Kidney capillary endothelial cell (primary cell): ENCODE measurements around the gene KLHL18.
"Not testable (repeated sequence)": the region's sequence is repeated elsewhere in the genome, so short reads cannot be mapped to it uniquely, and the experiment has no call there.

Source experiments
- DNase-seq: peaks from one replicate; pipeline ENCODE4 v3.0.0-alpha.2; 2018; ENCODE audit warnings: low spot score

Gene KLHL18

DNA sequence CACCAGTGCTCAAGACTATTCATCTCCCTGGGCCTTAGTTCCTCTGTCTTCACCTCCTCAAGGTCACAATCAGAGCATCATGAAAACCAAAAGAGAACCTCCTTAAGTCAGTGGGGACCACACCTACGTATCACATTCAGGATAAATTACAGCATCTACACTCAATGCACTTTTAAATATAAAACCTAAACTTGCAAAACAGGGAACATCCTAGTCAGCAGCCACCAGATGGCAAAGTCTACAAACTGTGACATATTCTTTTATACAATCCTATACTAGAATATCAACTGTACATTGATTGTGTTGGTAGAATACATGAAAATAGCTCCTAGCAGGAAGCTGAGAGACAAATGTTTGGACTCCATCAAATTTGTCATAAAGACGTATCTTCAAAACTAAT, 8.1 kb upstream of the KLHL18 start:
- no peak for DNase-seq

DNA sequence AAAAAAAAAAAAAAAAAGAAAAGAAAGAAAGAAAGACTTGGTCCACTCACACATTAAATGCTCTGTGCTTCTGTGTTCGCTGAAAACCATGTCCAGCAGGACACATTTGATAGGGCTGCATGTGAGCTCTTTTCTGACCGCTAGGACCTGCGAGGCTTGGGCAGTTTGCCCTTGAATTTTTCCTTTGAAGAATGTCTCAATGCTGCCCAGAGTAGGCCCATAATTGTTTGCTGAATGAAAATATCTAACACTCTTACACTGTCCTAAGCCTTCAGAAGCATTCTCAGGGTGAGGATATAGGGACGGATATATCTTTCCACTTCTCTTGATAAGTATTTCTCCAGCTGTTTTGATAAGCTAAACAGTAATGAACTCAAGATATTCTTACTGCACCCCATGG, 6.2 kb upstream of the KLHL18 start:
- DNase-seq, result no peak

DNA sequence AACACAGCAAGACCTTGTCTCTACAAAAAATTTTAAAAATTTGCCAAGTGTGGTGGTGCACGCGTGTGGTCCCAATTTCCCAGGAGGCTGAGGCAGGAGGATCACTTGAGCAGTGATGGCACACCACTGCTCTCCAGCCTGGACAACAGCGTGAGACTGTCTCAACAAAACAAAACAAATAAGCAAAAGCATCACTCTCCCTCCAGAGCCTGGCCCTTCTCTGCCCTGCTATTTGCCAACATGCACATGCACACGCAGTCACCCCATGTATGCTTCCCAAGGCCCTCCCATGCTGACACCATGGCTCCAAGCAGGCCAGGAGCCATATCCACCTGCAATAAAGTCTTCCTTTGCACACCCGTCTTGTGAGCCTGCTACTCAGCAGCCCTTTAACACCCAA, 2.2 kb upstream of the KLHL18 start:
- no peak for DNase-seq

DNA sequence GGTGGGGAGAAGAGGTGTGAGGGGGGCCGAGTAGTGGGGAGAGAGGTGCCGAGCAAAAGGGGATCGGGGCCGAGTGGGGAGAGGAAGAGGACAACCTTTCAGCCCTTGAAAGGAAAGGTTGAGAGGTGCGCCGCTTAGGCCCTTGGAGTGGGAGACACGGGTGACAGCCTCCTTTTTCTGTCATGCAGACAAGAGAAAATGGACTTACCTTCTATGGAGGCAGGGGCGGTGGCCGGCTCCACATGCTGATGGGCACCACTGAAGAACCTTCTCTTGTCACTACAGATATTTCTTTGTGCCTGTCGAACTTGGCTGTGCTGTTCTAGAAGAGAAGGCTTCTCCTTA, 421 bp downstream of the KLHL18 start:
- DNase-seq, result no peak

DNA sequence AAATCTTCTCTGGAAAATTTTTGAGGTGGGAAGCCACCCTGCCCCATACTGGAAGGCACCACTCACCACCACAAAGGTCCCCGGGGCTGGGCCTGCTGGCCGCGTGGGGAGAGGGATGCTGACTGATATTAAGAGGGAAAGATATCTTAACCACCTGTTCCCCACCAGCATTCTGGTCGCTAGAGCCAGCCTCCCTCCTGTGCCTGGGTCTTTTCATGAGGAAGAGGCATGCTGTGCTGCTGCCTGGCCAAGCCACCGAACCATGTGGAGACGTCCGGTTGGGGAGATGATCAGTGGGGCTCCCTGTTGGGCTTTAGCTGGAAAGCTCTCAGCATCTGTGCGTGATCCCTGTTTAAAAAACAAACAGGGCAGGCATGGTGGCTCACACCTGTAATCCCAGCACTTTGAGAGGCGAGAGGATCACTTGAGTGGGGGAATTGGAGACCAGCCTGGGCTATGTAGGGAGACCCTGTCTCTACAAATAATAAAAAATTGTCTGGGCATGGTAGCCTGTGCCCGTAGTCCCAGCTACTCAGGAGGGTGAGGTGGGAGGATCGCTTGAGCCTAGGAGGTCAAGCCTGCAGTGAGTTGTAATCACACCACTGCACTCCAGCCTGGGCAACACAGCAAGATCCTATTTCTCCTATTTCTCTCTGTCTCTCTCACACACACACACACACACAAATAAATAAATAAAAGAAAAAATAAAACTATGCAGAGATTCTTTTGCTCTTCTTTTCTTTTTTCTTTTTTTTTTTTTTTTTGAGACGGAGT, 1.0 kb downstream of the KLHL18 start:
- peak; percentile 13 for DNase-seq

DNA sequence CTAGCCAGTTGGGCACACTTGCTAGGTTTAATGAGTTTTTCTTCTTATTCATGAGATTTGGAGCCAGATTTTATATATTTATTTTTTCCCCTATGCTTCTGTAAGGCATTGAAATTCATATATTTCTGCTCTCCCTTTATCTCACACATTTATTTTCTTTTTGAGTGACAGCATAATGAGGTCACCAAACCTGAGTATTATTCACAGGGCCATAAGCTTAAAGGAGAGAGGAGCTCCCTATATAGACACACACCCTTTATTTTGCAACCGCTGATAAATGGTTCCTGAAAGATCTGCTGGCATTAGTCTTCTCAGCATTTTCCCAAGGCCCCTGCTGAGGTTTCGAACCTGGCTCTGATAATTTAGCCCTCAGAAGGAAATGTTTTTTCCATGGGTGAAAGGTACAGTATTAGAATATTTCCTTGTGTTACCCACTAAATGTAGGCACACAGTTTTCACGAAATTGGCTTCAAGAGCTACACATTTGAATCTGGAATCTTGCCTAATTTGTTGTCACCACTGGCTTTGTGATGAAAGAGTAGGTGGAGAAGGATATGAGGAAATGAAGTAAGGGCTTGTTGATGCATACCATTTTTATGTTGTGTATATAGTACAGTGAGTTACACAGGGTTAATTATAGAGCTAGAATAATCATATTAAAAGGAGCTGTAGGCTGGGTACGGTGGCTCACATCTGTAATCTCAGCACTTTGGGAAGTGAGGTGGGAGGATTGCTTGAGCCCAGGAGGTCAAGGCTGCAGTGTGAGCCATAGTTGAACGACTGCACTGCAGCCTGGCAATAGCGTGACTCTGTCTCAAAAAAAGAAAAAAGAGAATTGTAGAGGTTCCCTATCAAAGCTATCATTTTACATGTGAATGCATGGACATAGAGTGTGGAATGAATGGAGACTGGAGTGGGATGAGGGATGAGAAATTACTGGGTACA, 6.5 kb downstream of the KLHL18 start:
- DNase-seq, result no peak

DNA sequence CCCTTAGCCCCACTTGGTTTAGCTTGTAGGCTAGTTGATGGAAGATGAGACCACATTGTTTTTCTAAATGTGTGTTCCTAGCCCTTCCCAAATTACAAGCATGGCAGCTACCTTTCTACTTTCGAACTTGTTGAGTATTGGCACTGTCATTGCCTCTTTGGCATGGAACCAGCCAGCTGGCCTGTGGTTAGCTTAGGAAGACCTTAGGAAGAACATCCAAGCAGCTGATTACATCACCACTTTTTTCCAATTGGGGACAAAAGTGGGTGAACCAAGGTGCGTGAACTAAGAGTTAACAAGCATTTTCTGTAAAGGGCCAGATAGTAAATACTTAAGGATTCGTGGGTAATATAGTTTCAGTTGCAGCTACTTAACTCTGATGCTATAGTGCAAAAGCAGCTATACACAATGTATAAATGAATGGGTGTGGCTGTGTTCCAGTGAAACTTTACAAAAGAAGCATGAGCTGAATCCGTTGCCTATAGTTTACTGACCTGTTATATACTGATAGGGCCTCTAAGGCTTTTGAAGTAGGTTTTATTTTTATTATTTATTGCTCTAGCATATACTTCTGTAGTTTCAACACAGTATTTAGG, 8.5 kb downstream of the KLHL18 start:
- no peak for DNase-seq

DNA sequence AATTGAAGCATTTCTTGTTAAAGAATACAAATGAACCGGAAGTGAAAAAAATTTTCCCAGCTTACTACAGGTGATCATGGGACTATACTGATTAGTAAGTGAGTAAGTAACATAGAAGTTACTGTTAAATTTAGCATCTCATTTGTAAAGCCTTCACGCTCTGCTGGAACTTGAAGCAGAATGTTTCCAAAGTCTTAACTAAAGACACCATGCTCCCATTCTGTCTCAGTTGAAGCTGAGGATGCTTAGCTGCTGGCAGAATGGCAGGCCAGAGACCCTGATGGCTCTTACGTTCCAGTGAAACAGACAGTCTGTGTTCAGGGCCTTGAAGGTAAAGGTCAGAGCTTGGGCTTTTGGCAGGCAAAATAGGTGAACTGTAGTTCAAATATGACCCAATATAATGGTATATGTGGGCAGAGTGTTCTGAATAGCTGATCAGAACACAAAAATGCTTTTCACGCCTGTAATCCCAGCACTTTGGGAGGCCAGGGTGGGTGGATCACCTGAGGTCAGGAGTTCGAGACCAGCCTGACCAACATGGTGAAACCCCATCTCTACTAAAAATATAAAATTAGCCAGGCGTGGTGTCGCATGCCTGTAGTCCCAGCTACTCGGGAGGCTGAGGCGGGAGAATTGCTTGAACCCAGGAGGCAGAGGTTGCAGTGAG, 9.1 kb downstream of the KLHL18 start:
- DNase-seq, result not testable (repeated sequence)

DNA sequence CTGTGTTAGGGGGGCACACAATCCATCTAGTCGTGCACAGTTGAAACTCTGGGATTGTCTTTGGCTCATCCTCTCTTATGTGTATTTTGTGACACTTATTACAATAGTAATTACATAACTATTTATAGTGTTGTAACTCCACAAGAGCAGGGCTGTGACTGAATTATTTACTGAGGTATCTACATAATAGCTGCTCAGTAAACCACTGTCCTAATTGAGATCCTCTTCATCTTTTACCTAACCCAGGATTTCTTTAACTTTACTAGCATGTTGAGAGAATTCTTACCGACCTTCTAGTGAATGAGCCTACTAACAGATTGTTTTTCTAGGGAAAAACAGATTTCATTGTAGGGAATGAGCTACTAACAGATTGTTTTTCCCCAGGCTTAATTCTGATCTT, 11.1 kb downstream of the KLHL18 start:
- DNase-seq, result no peak

DNA sequence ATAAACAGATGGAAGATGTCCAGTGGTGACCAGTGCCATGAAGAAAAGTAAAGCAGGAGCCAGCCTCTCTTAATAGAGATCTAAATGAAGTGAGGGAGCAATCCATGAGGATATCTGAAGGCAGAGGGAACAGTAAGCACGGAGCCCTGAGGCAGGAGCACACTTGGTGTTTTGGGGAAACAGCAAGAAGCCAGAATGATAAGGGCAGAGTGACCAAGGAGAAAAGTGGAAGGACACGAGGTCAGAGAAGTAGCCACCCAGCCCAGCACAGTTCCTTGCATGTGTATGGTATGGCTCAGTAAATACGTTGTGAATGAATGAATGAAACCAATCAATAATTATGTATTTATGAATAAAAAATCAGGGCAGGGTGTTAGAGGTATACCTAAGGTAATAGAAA, 11.6 kb downstream of the KLHL18 start:
- DNase-seq, result no peak

DNA sequence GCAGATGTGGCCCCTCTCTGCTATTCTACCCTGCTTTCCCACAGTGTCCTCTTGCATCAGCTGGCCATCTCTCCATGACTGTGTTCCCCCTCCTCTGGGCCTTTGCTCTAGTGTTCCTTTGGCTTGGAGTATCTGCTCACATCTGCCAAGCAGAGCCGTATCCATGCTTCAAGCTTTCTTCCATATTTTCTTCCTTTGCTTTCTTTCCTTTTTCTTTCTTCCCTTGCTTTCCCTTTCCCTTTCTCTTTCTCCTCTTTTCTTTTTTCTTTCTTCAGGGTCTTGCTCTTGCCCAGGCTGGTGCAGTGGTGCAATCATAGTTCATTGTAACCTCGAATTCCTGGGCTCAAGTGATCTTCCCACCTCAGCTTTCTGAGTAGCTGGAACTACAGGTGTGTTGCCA, 12.6 kb downstream of the KLHL18 start:
- DNase-seq, result no peak

DNA sequence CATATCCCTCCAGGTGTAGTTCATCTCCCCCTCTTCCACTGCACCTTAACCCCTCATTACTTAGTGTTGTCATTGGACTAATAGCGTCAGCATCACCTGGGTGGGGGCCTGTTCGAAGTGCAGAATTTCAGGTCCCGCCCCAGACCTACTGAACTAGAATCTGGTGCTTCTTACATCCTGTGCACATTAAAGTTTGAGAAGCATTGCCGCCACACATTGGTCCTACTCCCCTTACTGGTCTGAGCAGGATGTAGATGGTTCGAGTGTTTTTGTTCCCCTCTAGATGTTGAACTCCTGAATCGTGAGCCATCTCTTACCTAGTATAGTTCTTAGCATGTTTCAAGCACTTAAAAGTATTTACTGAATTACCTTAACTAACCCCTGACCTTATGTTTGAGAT, 13.2 kb downstream of the KLHL18 start:
- DNase-seq, result no peak

DNA sequence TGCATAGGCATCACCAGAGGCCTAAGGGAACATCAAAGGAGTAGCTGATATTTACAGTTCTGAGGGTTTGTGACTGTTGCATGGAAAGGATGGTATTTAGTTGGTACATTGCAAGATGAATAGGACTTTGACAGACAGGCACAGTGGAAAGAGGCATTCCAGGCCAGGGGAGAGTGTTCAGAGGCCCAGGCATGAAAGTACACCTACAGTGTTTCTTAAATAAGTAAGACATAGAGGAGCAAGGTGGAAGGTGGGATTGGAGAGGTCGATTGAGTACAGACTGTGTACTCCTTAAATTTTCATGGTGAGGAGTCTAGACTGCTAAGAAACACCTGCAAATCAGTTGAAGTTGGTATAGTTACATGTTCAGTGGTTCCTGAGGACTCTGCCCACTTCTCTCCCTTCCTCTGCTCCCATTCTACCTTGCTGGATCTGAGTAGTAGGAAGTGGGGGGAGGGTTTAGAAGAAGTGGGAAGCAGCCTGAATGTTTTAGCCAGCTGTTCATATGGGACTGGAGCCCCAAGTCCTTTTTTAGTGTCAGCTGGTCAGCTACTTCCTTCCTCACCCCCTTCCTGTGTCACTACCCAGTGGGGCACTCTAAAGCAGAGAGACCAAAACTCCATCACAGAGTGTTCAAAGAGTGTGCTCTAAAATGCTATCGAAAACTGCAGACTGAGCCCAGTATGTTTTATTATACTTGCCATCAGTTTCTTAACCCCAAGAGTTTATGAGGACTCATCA, 14.0 kb downstream of the KLHL18 start:
- DNase-seq, result no peak

DNA sequence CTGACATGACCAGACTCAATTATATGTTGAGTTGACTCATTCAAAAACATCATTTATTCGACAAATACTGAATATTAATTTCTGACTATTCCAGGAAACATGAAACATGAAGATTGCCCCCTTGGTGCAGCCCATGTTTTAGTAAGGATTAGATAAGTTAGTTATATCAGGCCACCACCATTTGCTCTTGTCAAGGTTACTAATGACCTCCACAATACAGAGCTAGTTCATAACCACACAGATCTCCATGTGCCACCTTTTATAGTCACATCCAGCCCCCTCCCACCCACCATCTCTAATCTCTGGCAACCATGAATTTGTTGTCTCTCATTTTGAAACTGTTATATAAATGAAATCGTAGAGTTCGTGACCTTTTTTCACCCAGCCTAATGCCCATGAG, 15.7 kb downstream of the KLHL18 start:
- DNase-seq, result no peak

DNA sequence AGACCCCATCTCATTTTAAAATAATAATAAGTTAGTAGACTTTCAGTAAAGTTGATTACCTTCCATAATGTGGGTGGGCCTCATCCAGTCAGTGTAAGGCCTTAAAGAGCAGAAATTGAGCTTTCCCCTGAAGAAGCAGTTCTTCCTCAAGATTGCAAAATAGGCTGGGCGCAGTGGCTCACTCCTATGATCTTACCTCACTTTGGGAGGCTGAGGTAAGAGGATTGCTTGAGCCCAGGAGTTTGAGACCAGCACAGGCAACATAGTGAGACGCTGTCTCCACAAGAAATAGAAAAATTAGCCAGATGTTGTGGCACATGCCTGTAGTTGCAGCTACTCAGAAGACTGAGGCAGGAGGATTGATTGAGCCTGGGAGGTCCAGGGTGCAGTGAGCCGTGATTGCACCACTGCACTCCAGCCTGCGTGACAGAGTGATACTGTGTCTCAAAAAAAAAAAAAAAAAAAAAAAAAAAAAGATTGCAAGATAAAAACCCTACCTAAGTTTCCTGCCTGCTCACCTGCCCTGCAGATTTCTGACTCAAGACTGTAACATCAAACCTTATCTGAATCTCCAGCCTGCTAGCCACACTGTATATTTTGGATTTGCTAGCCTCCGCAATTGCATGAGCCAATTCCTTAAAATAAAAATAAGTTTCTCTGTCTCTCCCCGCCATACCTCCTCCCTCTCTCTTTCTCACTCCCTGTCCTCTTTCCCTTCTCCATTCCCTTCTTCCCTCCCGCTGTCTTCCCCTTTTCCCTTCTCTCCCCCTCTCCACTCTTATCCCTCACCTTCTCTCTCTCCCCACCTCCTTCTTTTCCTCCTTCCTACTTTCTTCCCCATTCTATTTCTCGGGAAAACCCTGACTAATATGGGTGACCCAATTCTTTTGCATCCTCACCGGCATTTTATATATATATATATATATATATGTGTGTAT, 16.9 kb downstream of the KLHL18 start:
- no peak for DNase-seq

DNA sequence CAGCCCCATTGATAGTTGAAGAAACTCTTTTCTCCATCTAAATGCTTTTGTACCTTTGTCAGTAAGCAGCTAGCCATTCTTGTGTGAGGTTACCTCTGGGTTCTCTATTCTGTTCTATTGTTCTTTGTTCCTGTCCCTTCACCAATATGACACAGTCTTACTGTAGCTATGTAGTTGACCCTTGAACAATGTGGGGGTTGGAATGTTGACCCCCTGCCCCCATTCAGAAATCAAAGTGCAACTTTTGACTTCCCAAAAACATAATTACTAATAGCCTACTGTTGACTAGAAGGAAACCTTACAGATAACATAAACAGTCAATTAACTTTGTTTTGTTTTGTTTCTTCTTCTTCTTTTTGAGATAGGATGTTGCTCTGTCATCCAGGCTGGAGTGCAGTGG, 18.7 kb downstream of the KLHL18 start:
- DNase-seq, result peak; percentile 19

DNA sequence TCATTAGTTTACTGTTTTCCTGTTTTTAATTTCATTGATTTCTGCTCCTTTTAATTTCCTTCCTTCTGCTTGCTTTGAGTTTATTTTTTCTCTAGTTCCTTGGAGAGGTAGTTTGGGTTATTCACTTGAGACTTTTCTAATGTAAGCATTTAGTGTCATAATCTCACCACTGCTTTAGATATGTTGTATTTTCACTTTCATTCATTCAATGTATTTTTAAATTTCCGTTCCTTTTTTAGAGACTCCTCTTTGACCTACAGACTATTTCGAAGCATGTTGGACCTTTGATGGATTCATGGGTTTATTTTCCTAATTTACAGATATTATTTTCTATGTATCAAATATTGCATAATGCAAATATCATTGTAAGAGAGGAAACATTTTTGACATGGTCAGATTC, 23.3 kb downstream of the KLHL18 start:
- DNase-seq, result no peak

DNA sequence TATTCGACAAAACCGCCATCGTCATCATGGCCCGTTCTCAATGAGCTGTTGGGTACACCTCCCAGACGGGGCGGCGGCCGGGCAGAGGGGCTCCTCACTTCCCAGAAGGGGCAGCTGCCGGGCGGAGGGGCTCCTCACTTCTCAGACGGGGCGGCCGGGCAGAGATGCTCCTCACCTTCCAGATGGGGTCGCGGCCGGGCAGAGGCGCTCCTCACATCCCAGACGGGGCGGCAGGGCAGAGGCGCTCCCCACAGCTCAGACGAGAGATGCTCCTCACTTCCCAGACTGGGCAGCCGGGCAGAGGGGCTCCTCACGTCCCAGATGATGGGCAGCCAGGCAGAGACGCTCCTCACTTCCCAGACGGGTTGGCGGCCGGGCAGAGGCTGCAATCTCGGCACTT, 26.5 kb downstream of the KLHL18 start:
- DNase-seq, result not testable (repeated sequence)

DNA sequence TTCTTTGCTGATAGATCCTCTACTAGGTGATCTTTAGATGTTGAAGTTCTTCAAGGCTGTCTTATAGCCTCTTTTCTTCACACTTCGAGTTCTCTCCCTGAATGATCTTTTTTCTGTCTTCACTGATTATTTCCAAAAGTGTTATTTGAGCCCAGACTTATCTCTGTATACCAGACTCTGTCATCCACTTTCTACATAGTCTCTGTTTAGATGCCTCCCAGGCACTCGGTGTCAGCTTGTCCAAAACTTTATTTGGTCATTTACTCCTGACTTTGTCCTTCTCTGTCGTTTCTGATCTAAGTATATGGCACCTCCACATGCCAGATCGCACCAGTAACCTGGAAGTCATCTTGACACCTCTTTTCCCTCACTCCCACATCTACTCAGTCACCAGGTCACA, 27.6 kb downstream of the KLHL18 start:
- DNase-seq, result no peak

DNA sequence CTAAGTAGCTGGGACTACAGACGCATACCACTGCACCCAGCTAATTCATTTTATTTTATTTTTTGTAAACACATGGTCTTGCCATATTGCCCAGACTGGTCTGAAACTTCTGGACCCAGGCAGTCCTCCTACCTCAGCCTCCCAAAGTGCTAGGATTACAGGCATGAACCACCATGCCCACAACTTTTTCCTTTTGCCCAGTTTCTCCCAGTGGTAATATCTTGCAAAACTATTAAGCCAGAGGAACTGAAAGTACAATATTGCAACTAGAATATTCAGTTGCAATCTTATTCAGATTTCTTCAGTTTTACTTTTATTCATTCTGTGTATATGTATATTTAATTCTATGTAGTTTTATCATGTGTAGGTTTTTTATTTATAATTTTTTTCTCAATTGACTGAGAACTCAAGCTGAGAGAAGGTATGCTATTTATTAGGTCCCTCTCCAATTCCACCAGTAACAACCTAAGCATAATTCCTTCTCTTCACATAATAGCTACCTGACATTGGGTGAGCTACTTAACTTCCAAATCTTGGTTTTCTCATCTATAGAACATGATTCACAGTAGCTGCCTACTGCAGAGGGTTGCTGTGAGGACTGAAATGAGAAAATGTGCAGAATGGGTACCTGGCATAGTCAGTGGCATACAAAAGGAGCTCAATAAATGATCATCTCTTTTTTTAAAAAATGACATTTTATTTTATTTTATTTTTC, 30.8 kb downstream of the KLHL18 start:
- DNase-seq, result no peak
